Hepatocyte (in vitro differentiated cells): ENCODE results near the gene SLC25A22.

Experiments
- EZH2 ChIP-seq: fragments of 200-600 bp; sonication (generic); IDR thresholded peaks from 2 replicates; pipeline ENCODE4 v1.6.1; 2016; ENCODE audit warnings: antibody characterized with exemption, mild to moderate bottlenecking, borderline replicate concordance
- TF ChIP-seq, protein P1 (sequence below): fragments of 200-600 bp; sonication (generic); IDR thresholded peaks from 2 replicates; pipeline ENCODE4 v1.5.1; 2016; ENCODE audit warnings: antibody characterized with exemption, mild to moderate bottlenecking; ENCODE audit not compliant: poor library complexity

DNA sequence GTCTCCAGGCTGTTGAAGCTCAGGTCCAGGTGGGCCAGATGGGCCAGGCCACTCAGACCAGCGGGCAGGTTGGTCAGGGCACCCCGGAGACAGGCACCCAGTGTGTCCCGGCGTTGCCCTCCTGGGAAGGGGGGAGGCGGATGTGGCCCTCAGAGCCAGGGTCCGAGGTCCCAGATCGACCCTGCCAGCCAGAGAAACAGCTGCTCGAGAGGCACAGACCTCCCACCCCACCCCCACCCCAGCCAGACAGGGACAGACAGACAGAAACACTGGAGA, 5.3 kb upstream of the SLC25A22 start:
- TF ChIP-seq, protein P1, sequence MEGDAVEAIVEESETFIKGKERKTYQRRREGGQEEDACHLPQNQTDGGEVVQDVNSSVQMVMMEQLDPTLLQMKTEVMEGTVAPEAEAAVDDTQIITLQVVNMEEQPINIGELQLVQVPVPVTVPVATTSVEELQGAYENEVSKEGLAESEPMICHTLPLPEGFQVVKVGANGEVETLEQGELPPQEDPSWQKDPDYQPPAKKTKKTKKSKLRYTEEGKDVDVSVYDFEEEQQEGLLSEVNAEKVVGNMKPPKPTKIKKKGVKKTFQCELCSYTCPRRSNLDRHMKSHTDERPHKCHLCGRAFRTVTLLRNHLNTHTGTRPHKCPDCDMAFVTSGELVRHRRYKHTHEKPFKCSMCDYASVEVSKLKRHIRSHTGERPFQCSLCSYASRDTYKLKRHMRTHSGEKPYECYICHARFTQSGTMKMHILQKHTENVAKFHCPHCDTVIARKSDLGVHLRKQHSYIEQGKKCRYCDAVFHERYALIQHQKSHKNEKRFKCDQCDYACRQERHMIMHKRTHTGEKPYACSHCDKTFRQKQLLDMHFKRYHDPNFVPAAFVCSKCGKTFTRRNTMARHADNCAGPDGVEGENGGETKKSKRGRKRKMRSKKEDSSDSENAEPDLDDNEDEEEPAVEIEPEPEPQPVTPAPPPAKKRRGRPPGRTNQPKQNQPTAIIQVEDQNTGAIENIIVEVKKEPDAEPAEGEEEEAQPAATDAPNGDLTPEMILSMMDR, result no peak
- no peak for TF ChIP-seq EZH2
